GM19397 (cell line): ENCODE measurements around the gene L3MBTL4.
"Not testable (repeated sequence)": the region's sequence is repeated elsewhere in the genome, so short reads cannot be mapped to it uniquely, and the experiment has no call there.

ENCODE experiments used
- ATAC-seq: cut with Tn5 transposase; IDR thresholded peaks from one replicate; pipeline ENCODE4 v1.9.1; 2021; ENCODE audit warnings: mild to moderate bottlenecking, moderate library complexity; ENCODE audit not compliant: unreplicated experiment

L3MBTL4 gene

DNA sequence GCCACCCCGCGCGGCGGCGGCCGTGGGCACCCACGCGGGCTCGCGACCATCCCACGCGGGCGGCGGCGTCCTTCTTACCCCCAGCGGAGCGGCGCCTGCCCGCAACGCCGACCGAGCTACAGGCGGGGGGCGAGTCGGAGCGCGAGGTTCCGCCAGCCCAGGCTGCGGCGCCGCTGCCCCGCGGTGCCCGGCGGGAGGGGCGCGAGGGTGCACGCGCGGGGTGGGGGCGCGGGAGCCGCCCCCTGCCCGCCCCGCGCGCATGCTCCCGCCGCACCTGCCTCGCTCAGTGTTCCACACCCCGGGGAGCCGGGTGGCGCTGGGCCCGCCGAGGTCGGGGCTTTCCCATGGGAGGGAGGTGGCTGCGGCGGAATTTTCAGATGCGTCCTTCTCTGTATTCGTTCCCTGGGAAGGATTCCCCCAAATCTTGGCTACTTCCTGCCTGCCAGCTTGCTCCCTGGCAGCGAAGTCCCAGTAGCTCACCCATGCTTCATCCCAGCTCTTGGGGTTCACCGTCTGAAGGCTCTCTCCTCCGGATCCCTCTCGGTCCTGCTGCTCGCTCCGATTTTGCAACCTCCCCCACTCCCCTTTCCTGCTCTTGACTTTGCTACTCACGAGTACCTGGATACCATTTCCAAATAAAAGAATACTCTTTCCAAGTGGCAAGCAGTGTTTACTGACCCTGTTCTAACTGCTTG, at the start of gene L3MBTL4:
L3MBTL4 (minus strand) TSS at position 189 of the 695 bp plus-strand sequence. CDS start 103,286 bp downstream, outside the sequence.
- ATAC-seq = peak; percentile 70

DNA sequence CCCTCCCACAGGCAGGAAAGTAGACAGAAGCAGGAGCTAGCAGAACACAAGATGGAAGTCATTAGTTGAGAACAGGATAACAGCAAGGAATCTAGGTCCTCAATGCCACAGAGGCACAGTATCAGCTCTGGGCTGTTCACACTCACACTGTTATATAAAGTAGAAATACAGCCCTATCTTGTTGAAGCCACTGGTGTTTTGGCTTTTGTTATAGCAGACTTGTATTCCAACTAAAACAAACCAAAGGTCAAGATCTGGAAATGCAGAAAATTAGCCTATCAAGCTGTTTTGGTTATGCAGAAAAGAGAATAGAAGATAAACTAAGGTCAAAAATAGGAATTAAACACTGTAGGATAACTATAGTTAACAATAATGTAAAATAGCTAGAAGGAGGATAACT, 37.5 kb upstream of the L3MBTL4 start:
- ATAC-seq = no peak

DNA sequence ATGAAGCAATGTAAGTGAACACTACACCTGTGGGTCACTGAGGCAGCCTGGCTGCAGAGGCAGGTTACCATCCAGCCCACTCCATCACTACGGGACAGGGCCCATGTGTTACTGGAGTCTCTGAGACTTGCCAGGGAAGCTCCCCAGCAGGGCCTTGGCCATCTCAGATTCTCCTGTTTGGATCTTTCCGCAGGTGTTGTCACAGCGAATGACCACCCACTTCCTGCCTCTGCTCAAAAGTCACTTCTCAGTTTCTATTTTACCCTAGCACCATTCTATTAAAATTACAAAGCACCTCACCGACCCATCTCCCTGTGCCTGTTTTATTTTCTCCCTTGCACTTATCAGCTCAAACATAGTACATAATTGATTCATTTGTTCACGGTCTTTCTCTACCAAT, 34.5 kb upstream of the L3MBTL4 start:
- ATAC-seq = peak; percentile 73

DNA sequence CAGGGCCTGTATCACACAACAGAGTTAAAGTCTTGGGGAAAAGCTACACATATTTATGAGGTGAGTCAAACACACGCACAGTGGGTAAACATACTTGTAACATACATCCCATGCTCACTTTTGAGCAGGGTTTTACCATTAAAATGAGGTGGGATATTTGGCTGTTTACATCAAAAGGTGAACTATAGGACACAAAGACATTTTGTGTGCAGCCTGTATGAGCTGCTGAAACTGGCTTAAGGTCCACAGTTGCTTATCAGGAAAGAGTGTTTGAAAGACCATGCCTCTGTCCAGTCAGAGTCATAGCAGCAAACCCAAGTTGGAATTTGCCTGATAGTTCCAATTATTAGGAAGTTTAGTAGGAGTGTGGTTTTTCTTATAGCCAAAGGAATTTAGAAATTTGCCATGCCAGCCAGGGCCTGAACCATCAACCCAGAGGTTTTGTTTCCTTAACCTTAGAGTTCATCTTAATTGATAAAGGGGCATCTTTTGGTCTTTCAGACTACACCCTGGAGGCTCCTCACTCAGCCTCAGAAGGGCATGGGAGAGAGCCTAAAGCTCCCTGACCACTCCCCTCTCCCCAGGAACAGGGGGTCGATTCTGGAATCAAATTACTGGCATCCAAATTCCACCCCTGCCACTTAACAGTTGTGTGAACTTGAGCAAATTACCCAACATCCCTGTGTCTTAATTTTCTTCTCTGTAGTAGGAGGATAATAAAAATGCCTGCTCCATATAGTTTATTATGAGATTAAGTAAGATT, 29.9 kb upstream of the L3MBTL4 start:
- ATAC-seq = no peak

DNA sequence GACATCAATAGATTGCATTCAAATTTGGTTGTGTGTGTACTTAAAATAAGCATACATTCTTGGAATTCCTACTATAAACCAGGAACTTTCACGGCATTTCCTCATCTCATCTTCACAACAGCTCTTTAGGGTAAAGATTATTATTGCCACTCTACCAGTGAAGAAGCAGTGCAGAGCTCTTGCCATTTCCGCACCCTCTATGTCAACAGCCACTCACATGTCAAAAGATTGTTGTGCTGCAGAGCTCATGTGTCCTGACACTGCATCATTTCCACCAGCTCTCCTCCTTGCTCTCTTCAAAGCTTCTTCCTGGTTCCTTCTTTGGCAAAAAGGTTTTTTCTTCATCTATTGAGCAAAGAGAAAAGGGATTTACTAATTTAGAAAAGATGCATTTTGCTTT, 26.5 kb upstream of the L3MBTL4 start:
- ATAC-seq = no peak

DNA sequence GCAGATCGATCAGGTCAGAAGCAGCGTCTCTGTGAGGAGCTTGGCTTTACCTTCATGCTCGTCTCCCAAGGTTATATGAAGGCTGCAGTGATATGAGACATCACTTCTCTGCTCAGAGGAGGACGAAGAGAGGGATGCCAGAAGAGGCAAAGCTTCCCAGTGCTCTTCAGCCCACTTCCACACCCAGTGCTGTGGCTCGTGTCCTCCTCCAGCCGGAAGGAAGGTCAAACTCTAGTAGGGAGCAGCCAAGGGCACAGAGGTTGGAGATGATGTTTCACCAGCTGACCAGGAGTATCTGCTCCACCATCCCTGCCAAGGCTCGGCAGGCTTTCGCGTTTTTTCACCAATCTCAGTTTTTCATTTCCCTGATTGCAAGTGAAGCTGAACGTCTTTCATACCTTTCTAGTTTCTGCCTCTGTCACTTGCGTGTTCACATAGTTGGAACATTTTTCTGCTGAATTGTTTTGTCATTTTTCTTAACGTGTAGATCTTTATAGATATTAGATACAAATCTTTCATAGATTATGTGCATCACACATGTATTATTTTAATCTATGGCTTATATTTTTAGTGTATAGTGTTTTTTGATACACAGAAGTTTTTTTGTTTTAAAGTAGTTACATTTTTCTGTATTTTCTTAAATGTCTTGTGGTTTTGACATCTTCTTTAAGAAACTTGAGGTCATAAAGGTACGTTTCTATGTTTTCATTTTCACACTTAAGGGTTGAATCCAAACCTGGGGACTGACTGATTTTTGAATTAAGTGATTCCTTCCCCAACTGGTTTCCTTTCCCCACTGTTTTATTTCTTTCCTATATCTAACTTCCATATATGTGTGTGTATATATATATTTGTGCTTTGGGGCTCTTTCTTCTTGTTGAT, 23.5 kb upstream of the L3MBTL4 start:
- no peak for ATAC-seq

DNA sequence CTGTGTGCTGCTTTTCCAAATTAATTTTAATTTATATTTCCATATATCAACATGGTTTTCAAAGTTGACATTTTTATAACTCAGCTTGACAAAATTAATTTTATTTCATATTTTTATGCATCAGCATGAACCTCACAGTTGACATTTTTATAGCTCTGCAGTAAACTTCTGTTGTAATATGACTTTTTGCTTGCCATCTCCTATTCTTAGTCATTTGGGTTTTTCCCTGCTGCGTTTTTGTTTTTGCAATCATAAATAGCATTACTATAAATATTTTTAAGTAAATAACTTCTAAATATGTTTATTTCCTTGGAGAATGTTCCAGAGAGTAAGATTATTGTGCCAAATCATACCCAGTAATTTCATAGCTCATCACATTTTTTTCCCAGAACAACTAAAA, 21.0 kb upstream of the L3MBTL4 start:
- ATAC-seq = no peak

DNA sequence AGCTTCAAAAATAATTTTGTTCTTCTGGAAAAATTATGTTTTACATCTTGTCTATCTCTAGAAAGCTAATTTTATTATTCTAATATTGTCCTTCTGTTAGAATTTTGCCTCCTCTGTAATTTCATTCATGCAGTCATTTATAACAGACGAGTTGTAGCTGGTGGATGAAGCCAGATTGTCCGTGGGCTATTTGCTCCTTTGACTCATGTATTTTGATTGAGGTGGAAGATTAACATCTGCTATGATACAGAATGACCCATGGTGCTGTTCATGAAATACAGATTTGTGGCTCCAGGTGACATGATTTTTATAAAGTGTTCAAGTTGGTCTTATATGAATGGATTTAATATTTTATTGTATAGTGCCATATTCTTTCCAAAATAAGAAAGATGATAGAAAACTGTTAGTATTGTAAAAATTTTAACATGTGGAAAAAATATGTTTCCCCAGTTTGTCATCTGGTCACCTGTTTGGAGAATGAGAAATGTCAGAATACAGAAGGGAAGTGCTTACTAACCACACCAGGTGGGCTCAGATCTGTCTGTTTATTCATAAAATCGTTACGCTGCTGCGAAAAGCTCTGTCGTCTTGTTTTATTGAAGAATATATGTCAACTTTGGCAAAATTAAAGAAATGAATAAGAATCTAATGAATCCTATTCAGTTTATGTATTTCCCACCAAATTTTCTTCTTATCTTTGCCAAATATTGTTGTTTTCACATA, 20.4 kb upstream of the L3MBTL4 start:
- ATAC-seq = no peak

DNA sequence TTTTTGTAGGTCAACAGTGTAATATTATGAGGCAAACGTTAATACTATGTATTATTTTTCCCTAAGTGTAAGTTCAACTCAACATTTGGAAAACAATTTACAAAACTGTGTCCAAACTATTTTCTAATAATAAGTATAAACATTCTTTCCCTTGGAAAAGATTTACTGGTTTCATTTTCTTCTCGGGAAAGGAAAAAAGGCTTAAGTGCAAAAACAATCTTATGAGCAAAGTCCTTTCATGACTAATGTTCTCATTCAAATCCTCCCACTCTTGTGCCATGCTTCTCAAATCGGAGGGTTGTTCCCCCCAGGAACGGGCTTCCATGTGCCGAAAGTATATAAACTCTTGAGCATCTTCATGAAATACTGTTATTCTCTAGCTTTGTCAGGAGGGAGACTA, 19.8 kb upstream of the L3MBTL4 start:
- ATAC-seq = no peak

DNA sequence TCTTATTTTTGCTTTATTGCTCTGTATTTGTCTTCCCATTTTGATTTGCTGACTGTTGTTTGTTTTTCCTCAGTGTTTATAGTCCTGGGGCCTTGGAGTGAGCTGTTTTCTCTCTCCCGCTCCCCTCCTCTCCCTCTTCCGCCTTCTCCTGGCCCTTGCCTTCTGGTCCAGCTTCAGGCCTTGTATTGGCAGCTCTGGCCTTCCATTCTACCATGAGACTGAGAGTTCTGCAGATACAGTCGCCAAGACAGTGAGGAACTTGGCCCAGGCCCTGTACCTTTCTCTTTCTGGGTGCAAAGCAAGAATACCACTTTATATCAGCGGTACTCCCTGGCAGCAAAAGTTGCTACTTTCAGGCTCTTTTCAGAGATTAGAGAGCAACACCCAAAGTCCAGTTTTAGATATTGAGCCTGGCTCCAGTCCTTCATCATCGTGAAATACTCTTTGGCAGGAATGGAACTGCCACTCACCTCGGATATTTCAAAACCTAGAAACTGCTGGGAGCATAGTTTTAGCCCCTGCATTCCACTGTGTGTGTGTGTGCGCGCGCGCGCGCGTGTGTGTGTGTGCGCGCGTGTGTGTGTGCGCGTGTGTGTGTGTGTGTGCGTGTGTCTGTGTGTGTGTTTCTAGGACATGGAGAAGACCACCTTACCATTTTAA, 17.1 kb upstream of the L3MBTL4 start:
- no peak for ATAC-seq

DNA sequence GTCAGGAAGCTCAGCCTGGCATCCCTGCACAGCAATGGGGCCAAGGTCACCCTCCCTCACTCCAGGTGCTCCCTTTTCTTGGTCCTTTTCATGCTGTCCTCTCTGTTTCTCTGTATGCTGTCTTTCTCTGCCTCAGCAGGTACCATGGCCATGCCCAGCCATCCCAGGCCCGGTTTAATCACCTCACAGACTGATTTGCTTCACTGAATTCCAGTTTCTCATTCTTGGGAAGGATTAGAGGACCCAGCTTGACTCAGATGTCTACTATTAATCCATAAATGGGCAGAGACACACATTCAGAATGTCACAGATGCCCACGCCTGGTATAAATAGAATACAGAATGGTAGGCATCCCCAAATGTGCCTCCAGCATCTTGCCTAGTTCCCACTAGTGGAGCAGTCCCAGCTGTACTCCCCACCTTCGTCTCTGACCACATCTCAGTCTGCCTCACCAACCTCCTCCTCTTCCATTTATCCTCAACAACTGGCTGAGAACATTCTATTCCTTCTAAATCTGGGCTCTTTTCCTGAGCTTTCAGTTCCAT, 14.2 kb upstream of the L3MBTL4 start:
- no peak for ATAC-seq

DNA sequence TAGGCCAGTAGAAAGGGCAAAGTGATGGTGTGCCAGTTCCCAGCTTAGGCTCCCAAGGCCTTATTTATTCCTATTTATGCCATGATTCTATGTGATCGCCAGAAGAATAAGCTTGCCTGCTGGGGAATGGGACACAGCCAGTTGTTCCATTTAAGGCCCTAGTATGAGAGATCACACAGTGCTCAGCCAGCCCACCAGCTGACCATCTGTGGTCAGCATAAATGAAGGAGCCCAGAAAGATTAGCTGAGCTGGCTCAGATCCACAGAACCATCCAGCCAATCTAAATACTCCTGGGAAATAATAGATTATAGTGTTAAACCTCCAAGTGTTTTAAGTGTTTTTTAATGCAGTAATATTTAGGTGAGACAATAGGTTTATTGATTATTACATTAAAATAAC, 12.6 kb upstream of the L3MBTL4 start:
- ATAC-seq = no peak

DNA sequence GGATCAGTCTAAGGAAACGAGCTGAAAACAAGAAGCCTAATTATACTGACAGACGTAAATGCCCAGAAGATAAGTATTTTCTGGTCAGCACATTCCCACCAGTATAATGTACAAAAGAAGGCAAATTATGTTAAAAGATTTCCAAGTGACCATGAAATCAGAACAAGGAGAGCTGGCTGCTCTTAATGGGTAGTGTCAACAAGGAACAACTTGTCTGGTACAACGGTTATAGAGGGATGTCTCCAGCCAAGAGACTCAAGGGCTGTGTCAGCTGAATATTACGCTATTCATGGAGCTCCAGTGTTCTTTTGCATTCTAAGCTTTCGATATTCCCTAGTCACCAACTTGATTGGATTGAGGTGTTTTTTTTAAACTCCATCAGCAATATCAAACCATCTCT, 8.6 kb upstream of the L3MBTL4 start:
- no peak for ATAC-seq

DNA sequence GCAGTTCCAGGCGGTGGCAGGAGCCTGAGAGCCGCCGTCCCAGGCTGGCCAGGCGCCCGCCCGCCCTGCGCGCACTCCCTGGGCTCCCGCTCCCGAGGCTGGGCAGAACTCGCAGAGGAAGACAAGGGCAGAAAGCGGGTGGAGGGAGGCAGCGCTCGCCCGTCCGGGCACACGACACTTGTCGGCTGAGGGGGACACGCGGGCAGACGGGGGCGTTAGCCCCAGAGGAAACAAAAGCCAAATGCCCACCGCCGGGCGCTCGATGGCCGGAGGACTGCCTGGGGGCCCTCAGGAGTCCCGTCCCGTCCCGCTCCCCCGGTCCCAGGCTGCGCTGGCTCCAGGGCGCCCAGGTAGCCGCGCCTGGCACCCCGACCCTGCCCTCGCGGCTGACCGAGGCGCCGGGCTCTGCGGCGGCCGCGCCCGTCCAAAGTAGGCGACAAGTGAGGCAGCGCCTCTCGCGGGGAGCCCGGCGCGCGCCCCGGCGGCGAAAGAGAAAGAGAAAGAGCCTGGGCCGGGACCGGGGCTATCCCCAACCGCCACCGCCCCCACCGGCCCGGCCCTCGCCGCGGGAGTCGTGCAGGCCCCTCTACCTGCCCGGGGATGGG, 491 bp downstream of the L3MBTL4 start:
- peak; percentile 90 for ATAC-seq

DNA sequence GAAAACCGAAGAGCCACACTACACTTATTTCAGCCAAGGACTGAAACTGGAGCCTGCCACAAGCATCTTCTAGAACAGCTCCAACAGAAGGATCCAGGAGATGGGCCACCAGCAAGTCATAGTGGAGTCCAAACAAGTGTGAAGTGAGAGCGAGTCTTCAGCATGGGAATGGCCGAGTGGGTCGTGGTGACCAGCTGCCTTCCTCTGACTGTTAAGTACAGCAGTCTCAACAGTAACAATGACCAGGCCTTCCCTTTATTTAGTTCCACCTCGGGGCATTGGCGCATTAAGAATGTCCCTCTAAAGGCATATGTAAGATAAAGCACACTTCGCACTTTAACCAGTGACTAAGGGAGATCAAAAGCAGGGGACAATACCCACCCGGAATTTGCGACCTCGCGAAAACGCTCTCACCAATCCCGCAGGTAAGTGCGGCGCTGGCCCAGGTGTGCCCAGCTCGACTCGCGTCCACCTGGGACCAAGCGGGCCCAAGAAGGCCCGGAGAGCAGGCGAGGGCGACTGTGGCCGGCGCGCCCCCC, 1.1 kb downstream of the L3MBTL4 start:
- no peak for ATAC-seq

DNA sequence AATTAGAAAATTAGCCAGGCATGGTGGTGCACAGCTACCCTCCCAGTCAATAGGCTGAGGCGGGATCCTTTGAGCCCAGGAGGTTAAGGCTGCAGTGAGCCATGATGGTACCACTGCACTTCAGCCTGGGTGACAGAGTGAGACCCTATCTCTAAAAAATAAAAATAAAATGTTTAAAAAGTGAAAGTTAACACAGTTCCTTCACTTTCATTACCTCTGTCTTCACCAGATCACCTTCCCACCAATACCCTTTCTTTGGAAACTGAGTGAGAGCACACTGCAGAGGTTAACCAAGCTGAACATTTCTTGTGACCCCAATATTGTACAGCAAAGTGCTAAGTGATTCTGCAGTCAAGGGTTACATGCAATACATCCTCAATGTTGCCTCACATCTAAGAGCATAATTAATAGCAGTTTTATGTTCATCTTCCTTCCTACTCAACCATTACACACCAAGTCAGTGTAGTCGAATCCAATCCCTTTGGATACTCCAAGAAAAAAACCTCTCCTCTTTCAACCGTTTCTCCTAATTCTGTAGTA, 1.7 kb downstream of the L3MBTL4 start:
- ATAC-seq = no peak

DNA sequence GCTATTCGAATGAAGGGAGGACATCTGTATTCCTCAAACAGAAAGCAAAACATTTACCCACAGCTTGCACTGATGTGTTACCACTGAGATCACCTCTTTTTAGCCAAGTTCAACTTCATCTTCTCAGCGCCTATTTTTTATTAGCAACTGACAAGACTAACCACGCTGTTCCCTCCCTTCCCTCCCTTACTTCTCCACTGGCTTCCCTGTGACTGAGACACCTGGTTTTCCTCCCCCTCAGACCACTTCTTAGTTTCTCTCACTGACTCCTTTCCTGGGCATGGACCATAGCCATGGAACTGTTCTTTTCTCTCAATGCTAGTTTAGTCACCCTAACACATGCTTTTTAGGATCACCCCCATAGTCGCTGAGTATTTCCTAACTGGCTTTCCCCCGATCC, 3.3 kb downstream of the L3MBTL4 start:
- no peak for ATAC-seq

DNA sequence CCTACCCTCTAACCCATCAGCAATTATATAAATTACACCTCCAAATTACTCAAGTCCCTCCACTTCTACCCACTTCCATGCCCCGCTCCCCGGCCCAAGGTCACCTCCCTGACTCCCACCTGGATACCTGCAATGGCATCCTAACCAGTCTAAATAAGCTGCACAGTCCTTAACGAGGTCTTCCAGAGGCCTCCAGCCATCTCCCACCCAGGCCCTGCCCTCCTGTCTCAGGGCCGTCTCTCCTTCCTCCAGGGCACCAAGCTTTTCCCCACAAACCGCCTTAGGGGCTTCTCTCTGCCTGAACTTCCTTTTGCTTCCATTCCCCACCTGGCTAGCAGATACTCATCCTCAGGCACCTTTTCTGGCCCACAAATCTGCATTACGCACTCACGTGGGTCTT, 4.8 kb downstream of the L3MBTL4 start:
- no peak for ATAC-seq

DNA sequence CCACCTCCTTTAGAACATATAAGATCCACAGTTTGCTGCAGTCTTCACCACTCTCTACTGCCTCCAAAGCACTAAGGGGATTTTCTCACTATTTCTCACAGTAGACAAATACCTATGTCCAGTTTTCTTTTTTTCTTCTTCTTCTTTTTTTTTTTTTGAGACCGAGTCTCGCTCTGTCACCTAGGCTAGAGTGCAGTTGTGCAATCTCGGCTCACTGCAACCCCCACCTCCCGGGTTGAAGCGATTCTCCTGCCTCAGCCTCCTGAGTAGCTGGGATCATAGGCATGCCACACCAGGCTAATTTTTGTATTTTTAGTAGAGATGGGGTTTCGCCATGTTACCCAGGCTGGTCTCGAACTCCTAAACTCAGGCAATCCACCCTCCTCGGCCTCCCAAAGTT, 6.2 kb downstream of the L3MBTL4 start:
- ATAC-seq = not testable (repeated sequence)
